ENCODE measurements around the gene AKR1D1.
"Not testable (repeated sequence)": the region's sequence is repeated elsewhere in the genome, so short reads cannot be mapped to it uniquely, and the experiment has no call there.

Gene AKR1D1

DNA sequence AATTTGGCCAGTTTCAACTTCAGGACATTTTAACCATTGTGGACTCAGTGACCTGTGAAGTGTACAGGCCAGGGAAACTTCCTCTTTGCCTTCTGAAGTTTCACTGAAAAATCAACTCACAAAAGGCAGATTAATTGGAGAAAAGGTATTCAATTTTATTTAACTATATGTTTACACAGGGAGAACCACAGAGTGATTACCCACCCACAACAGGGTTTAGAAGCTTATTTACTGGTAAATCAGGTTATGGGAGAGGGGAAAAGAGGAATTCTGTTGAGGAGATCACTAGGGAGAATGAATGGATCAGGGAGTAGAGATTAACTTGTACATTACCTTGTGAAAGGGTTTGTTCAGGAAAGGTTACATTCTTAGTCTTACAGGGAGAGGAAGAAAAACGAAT, 1.7 kb upstream of the AKR1D1 start:
- Histone ChIP-seq H3K4me1 (ENCODE audit: insufficient read depth, low read length, severe bottlenecking) (no peaks in the 10 kb centered on the region), H3K4me3 (ENCODE audit: low read depth, low read length, poor library complexity, severe bottlenecking) (no peak overlapping the region), H3K79me2 (ENCODE audit: insufficient read depth, low read length) (no peaks in the 10 kb centered on the region), H2AFZ (ENCODE audit: low read length) (no peak overlapping the region), H4K20me1 (ENCODE audit: insufficient read depth, low read length) (no peaks in the 10 kb centered on the region), H3K36me3 (ENCODE audit: insufficient read depth, low read length) (no peaks in the 10 kb centered on the region), H3K9me3 (ENCODE audit: low read length) (no peaks in the 10 kb centered on the region), H3K9ac (ENCODE audit: low read length) (no peak overlapping the region), H3F3A (ENCODE audit: insufficient read depth, low read length) (no peaks in the 10 kb centered on the region), H3K9me2 (ENCODE audit: low read depth, low read length) (no peaks in the 10 kb centered on the region), H3K4me2 (ENCODE audit: low read length) (no peak overlapping the region), H3K27ac (ENCODE audit: low read depth, low read length, poor library complexity, severe bottlenecking) (no peak overlapping the region), H3K27me3 (ENCODE audit: insufficient read depth, low read length) (no peaks in the 10 kb centered on the region)
- TF ChIP-seq EZH2 (IDR thresholded peaks at IDR 0.05; ENCODE audit: borderline replicate concordance, low read length), result no peak
- TF ChIP-seq, protein P1, sequence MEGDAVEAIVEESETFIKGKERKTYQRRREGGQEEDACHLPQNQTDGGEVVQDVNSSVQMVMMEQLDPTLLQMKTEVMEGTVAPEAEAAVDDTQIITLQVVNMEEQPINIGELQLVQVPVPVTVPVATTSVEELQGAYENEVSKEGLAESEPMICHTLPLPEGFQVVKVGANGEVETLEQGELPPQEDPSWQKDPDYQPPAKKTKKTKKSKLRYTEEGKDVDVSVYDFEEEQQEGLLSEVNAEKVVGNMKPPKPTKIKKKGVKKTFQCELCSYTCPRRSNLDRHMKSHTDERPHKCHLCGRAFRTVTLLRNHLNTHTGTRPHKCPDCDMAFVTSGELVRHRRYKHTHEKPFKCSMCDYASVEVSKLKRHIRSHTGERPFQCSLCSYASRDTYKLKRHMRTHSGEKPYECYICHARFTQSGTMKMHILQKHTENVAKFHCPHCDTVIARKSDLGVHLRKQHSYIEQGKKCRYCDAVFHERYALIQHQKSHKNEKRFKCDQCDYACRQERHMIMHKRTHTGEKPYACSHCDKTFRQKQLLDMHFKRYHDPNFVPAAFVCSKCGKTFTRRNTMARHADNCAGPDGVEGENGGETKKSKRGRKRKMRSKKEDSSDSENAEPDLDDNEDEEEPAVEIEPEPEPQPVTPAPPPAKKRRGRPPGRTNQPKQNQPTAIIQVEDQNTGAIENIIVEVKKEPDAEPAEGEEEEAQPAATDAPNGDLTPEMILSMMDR (IDR thresholded peaks at IDR 0.05; ENCODE audit: low read length), result no peak

DNA sequence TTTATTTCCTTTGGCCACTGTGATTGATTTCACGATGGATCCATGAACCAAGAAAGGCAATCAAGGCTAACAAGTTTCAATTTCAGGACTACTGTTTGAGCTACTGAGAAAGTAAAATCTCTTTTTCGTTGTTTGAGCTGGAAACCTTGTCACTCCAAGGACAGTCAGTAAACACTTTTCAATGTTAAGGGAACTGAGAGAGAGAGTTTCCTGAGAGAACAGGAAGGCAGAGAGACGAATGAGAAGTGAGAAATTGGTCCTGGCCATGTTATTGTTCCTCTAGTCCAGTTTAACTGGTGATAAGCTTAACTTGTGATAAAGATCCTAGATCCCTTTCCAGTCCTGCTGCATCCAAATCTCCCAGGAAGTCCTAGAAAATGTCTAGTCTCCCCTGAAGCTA, 909 bp upstream of the AKR1D1 start:
- no peaks in the 10 kb centered on the region for H3K9me2 ChIP-seq (ENCODE audit: low read depth, low read length)
- H3K4me1 ChIP-seq (ENCODE audit: insufficient read depth, low read length, severe bottlenecking), result no peaks in the 10 kb centered on the region
- H4K20me1 ChIP-seq (ENCODE audit: insufficient read depth, low read length), result no peaks in the 10 kb centered on the region
- H3K79me2 ChIP-seq (ENCODE audit: insufficient read depth, low read length), result no peaks in the 10 kb centered on the region
- H3K9ac ChIP-seq (ENCODE audit: low read length), result no peak overlapping the region
- no peaks in the 10 kb centered on the region for H3K36me3 ChIP-seq (ENCODE audit: insufficient read depth, low read length)
- H3K4me3 ChIP-seq (ENCODE audit: low read depth, low read length, poor library complexity, severe bottlenecking), result no peak overlapping the region
- no peaks in the 10 kb centered on the region for H3K9me3 ChIP-seq (ENCODE audit: low read length)
- no peak overlapping the region for H3K4me2 ChIP-seq (ENCODE audit: low read length)
- no peak overlapping the region for H3K27ac ChIP-seq (ENCODE audit: low read depth, low read length, poor library complexity, severe bottlenecking)
- H2AFZ ChIP-seq (ENCODE audit: low read length), result no peak overlapping the region
- H3K27me3 ChIP-seq (ENCODE audit: insufficient read depth, low read length), result no peaks in the 10 kb centered on the region
- H3F3A ChIP-seq (ENCODE audit: insufficient read depth, low read length), result no peaks in the 10 kb centered on the region
- TF ChIP-seq EZH2 (IDR thresholded peaks at IDR 0.05; ENCODE audit: borderline replicate concordance, low read length), result no peak
- TF ChIP-seq, protein P1 (IDR thresholded peaks at IDR 0.05; ENCODE audit: low read length), result no peak

DNA sequence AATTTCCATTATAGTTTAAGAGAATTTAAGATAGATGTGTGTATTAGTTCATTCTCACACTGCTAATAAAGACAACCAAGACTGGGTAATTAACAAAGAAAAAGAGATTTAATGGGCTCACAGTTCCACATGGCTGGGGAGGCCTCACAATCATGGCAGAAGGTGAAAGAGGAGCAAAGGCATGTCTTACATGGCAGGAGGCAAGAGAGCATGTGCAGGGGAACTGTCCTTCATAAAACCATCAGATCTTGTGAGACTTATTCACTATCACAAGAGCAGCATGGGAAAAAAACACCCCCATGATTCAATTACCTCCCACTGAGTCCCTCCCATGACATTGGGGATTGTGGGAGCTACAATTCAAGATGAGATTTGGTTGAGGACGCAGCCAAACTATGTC, 473 bp upstream of the AKR1D1 start:
- H3K79me2 ChIP-seq (ENCODE audit: insufficient read depth, low read length); H3K4me3 ChIP-seq (ENCODE audit: low read depth, low read length, poor library complexity, severe bottlenecking); H3F3A ChIP-seq (ENCODE audit: insufficient read depth, low read length); H2AFZ ChIP-seq (ENCODE audit: low read length); H3K9me2 ChIP-seq (ENCODE audit: low read depth, low read length); H3K4me1 ChIP-seq (ENCODE audit: insufficient read depth, low read length, severe bottlenecking); H3K9ac ChIP-seq (ENCODE audit: low read length); H3K27ac ChIP-seq (ENCODE audit: low read depth, low read length, poor library complexity, severe bottlenecking); H3K36me3 ChIP-seq (ENCODE audit: insufficient read depth, low read length); H3K4me2 ChIP-seq (ENCODE audit: low read length); H3K27me3 ChIP-seq (ENCODE audit: insufficient read depth, low read length); H3K9me3 ChIP-seq (ENCODE audit: low read length); H4K20me1 ChIP-seq (ENCODE audit: insufficient read depth, low read length): not testable (repeated sequence)

DNA sequence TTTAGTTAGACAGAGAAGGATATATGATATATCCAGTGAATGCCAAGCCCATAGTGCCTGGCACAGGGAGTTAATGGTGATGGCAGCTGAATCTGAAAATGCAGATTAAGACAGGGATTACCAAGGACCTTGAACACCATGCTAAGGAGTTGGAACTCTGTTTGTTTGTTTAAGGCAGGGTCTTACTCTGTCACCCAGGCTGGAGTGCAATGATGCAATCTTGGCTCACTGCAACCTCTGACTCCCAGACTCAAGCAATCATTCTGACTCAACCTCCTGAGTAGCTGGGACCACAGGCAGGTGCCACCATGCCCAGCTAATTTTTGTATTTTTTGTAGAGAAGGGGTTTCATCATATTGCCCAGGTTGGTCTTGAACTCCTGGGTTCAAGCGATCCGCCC, 1.6 kb downstream of the AKR1D1 start:
- Histone ChIP-seq H3K4me1 (ENCODE audit: insufficient read depth, low read length, severe bottlenecking) (no peaks in the 10 kb centered on the region), H3K4me3 (ENCODE audit: low read depth, low read length, poor library complexity, severe bottlenecking) (no peak overlapping the region), H3K9ac (ENCODE audit: low read length) (no peak overlapping the region), H3K9me2 (ENCODE audit: low read depth, low read length) (no peaks in the 10 kb centered on the region), H2AFZ (ENCODE audit: low read length) (no peak overlapping the region), H3F3A (ENCODE audit: insufficient read depth, low read length) (no peaks in the 10 kb centered on the region), H3K36me3 (ENCODE audit: insufficient read depth, low read length) (no peaks in the 10 kb centered on the region), H3K9me3 (ENCODE audit: low read length) (no peaks in the 10 kb centered on the region), H3K27ac (ENCODE audit: low read depth, low read length, poor library complexity, severe bottlenecking) (no peak overlapping the region), H3K79me2 (ENCODE audit: insufficient read depth, low read length) (no peaks in the 10 kb centered on the region), H3K4me2 (ENCODE audit: low read length) (no peak overlapping the region), H3K27me3 (ENCODE audit: insufficient read depth, low read length) (no peaks in the 10 kb centered on the region), H4K20me1 (ENCODE audit: insufficient read depth, low read length) (no peaks in the 10 kb centered on the region)
- TF ChIP-seq, protein P1 (IDR thresholded peaks at IDR 0.05; ENCODE audit: low read length), result no peak
- no peak for TF ChIP-seq EZH2 (IDR thresholded peaks at IDR 0.05; ENCODE audit: borderline replicate concordance, low read length)

Data from OCI-LY1 (cell line).